G401 (cell line): Measurements from ENCODE around the gene ADARB1. TPM values are rescaled to one million over a fixed set of nuclear protein-coding genes. Genes with fewer than 3 reads are reported as not detected.
"Not testable (repeated sequence)": the region's sequence is repeated elsewhere in the genome, so short reads cannot be mapped to it uniquely, and the experiment has no call there.

Source experiments
- DNase-seq: peaks from one replicate; pipeline ENCODE4 v3.0.0-alpha.2; 2015; ENCODE audit warnings: low spot score
- in situ Hi-C: cut with HindIII; loops from 2 replicates; pipeline ENCODE4 v1.10.0; 2016; ENCODE audit warnings: low sequenced_read_pairs, mixed read lengths
- total RNA-seq: library from RNA; depleted of rRNA; stranded (reverse); fragments of >200 nt; shearing (Covaris generic); gene quantifications from 2 replicates; pipeline ENCODE4 v1.2.3, GENCODE V29; 2014; rRNA removed

Gene ADARB1, protein sequence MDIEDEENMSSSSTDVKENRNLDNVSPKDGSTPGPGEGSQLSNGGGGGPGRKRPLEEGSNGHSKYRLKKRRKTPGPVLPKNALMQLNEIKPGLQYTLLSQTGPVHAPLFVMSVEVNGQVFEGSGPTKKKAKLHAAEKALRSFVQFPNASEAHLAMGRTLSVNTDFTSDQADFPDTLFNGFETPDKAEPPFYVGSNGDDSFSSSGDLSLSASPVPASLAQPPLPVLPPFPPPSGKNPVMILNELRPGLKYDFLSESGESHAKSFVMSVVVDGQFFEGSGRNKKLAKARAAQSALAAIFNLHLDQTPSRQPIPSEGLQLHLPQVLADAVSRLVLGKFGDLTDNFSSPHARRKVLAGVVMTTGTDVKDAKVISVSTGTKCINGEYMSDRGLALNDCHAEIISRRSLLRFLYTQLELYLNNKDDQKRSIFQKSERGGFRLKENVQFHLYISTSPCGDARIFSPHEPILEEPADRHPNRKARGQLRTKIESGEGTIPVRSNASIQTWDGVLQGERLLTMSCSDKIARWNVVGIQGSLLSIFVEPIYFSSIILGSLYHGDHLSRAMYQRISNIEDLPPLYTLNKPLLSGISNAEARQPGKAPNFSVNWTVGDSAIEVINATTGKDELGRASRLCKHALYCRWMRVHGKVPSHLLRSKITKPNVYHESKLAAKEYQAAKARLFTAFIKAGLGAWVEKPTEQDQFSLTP
- 67.7 and 68.1 TPM in 2 replicates for total RNA-seq

DNA sequence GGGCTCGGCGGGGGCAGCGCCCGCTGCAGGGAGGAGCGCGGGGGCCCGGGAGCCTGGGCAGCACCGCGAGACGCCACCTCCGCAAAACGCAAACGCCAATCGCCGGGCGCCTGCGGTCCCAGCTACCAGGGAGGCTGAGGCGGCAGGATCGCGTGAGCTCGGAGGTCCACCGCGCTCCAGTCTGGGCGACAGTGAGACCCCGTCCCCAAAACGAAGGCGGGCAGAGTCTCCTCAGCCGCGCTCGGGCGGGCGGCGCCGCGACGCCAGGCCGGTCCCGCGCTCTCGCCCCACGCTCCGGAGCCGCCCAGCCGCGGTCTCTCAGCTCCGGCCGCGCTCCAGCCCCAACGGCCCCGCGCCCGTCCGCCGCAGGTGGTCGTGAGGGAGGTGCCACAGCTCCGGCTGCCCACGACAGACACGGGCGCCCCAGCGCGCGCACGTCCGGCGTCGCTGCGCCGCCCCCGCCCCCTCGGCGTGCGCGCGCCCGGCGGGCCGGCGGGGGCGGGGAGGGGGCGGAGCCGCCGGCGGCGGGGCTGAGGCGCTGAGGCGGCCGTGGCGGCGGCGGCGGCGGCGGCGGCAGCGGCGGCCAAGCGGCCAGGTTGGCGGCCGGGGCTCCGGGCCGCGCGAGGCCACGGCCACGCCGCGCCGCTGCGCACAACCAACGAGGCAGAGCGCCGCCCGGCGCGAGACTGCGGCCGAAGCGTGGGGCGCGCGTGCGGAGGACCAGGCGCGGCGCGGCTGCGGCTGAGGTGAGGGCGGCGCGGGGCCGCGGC lies at the start of gene ADARB1:
TSS of gene ADARB1 (plus strand) at position 533 of the 770 bp plus-strand sequence. CDS start 97,077 bp downstream, outside the sequence.
- peak; percentile 80 for DNase-seq
- in situ Hi-C loops = no loop called here

DNA sequence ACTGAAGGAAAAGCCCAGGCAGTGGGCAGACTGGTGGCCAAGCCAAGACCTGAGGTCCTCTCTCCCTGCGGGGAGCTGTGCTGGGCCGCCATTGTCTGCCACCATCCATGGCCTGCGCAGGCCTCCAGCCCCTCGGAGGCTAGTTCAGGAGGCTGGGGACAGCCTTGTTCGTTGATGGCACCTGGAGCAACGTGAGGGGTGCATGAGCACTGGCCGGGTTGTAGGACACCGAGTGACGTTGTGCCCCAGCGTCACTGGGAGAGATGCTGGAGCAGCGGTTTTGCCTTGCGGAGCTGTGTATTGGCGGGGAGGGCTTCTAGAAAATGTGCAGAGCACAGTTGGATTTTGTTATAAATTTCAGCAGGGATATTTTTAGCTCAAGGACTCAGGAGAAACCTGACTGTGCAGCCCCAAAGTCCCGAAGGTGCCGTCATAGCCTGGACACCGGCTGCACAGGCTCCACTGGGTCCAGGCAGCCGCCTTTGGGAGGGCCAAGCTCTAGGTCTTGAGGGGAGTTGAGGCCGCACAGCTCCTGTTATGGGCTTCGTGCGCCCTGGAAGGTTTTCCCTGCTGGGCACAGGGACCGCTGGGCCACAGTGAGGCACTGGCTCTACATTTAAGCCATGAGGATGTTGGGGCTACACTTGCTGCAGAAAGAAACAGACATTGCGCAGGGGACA lies 48.2 kb upstream of the ADARB1 start:
- in situ Hi-C loops = no loop called here
- no peak for DNase-seq

DNA sequence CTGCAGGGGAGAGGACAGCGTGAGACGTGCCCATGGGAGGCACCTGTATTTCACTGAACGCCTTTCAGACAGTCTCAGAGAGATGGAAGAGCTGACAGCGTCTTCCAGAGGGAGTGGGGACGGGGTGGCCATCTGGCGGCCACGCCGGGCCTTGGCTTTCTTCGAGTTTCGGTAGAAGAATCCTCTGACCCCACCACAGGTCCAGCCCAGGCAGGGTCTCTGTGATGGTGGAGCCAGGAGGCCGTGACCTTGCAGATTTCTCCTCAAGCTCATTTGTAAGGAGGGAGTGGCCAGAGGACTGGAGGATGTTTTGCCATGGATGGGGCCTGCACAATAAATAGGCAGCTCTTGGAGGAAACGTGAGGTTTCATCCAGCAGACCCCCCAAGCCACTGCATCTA lies 47.6 kb upstream of the ADARB1 start:
- DNase-seq = peak; percentile 18
- in situ Hi-C loops = no loop called here

DNA sequence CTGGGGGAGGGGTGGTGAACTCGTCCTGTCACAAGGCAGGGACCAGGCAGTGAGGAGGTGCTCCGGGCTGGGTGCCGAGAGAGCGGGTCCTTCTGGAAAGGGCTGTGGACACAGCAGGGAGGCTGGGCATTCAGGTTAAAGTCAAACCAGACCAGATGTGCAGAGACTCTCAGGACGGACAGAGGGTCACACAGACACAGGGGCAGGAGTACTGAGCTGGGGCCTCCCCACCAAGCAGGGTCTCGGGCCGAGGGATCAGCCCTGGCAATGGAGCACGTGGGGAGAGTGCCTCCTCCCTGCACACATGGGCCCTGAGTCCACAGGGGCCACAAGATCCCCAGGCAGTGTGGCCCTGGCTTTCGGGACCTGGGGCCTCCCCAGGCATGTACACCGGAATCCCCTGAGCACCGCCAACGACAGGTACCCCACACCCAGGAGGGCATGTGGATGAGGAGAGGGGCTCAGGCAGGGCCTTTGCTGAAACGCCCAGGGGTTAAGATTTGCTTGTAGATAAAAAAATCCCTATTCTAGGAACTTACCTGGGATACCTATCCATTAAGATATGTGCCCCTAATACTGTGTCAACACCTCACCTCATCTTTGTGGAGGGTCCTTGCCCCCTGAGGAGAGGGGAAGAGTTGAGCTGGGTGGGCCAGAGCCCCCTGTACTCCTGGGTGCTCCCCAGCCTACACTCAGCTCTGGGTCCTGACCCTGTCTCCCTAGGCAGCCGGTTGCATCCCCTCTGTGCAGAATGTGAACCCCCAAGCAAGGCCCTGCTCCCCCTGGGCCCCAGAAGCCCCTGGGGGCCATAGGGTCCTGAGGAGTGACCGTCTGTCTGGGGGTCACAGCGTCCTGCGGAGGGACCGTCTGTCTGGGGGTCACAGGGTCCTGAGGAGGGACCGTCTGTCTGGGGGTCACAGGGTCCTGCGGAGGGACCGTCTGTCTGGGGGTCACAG lies 46.9 kb upstream of the ADARB1 start:
- in situ Hi-C loops = no loop called here
- no peak for DNase-seq

DNA sequence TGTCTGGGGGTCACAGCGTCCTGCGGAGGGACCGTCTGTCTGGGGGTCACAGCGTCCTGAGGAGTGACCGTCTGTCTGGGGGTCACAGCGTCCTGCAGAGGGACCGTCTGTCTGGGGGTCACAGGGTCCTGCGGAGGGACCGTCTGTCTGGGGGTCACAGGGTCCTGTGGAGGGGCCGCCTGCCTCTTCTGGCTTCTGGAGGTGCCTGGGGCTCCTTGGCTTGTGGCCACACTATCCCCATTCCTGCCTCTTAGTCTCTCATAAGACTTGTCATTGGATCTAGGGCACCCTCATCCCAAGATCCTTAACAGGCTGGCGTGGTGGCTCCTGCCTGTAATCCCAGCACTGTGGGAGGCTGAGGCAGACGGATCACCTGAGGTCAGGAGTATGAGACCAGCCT lies 45.7 kb upstream of the ADARB1 start:
- in situ Hi-C loops, DNase-seq: not testable (repeated sequence)

DNA sequence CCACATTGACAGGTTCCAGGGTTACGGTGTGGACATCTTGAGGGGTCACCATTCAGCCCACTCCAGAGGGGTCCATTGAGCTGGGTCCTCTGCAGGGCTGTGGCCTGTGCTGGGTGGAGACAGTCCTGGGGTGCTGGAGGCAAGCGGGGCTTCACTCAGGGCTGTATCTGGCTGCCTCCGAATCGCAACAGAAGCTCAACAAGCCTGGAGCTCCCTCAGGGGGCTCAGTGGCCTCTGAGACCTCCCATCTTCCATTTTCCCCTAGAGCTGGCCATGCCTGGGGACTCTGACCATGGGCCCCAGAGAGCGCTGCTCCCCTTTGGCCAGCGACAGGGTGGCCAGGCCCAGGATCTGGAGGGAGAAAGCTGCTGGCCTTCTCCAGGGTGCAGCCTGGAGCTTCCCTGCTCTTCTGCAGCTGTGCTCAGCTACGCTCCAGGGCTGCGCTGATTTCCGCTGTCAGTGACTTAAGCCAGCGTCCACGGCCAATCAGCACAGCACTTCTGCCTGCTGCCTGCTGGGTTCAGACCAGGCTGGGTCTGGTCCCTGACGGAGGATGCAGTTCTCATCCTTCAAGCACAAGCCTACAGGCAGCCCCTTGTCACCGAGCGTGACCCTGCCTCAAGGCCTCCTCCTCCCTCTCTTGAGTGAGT lies 45.0 kb upstream of the ADARB1 start:
- DNase-seq = peak; percentile 36
- in situ Hi-C loops = no loop called here

DNA sequence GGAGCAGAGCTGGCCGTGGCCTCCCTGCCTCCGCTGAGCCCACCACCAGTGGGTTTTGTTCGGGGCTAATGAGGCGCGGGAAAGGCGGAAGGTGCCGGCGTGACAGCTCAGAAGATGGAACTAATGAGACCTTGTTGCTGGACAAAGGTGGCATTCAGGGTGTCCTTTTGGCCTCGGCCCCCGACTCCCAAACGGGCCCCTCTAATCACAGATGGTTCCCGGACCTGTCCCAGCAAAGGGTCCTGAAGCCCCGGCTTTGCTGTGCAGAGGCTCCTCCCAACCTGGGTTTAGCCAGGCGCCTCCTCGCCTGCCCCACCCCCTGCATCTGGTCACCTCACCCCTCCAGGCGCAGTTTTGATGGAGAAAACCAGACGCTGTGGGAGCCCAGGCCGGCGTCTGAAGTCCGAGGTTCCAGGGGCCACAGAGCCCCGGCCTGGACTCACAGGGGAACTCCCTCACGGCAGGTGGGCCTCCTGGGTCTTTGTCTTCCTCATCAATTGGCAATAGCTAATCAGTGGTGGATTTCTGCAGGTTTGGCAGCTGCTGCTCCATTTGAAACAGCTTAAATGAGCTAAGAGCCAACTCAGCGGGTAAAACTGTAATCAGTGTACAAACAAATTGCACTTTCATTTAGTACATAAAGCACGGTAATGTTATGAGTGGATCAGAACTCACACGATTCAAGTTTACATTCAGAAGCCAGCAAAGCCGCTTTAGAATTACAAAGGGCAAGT lies 44.3 kb upstream of the ADARB1 start:
- peak; percentile 49 for DNase-seq
- in situ Hi-C loops = no loop called here

DNA sequence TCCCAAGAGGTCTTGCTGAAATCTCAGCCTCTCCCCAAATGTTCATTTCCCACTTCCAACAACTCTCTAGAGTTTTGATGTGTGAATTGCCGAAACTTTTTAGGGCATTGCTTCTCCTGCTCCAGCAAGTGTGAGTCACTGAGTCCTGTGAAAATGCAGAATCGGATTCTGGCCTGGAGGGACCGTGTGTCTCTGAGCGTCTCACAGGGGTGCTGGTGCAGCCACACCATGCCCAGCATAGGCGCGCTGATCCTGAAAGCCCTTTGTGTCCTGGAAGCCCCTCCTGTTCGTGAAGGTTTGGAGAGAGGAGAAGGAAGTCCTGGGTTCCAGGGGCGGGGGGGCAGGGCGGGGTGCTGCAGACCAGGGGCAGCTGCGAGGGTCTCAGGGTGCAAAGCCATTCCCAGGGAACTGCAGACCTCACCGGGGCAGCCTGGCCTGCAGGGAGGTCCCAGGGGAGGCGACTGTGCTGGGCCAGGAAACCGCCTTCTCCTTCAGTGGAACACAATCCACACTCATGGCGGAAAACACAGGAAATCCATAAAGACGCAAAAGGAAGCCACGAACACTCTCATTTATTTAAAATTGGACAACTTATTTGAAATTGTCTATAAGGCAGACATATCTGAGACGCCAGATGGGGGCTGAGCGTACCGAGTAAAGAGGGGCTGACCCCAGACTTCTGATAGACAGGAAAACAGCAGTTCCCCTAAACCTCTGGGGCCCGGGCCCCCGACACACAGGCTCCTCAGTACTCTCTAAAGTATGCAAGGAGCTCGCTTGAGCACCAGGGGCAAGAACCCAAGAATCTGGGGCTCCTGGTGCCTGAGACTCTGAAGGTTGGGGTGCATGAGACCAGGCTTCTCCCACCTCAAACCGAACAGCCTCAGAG lies 43.5 kb upstream of the ADARB1 start:
- DNase-seq = no peak
- in situ Hi-C loops = no loop called here

DNA sequence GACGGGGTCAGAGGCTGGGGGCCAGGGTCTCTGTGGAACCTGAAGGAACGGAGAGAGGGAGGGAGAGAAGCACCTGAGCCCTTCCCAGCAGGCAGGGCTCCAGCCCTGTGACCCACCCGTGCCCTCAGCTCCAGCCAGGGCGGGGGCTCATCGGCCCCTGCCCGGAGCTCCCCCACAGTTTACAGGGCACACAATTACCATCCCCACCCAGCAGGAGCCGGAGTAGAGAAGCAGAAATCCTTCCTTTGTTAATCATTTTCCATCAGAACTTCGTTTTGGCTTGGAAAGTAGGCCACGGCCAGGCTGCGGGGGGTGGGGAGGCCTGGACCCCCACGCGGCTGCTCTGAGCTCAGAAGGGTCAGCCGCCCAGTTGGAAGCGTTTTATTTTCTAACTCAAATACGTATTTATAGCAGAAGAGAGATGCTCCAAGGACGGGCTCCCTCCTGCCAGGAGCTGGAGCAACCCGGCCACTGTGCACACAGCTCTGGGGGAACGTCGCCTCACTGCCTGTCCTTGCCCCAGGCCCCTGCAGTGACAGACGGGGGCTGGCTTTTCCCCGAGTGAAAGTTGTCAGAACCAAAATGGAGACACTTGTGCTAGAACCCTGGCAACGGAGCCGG lies 42.7 kb upstream of the ADARB1 start:
- in situ Hi-C loops = no loop called here
- DNase-seq = no peak

DNA sequence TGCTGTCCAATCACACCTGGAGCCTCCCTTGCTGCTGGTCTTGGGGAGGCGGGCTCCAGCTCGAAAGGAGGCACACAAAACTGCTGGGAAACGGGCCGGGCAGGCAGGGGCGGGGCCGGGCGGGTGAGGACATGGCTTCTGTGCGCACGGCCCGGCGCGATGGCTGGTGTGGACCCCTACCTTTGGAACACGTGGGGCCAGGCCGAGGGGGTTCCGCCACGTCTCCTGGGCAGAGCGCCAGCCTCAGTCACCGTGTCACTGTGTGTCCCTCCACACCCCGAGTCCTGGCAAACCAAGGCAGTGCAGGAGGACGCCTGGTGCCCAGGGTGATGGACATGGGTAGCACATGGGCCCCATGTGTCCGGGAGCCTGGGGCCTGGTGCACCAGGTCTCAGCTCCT lies 42.0 kb upstream of the ADARB1 start:
- DNase-seq = no peak
- in situ Hi-C loops = no loop called here

DNA sequence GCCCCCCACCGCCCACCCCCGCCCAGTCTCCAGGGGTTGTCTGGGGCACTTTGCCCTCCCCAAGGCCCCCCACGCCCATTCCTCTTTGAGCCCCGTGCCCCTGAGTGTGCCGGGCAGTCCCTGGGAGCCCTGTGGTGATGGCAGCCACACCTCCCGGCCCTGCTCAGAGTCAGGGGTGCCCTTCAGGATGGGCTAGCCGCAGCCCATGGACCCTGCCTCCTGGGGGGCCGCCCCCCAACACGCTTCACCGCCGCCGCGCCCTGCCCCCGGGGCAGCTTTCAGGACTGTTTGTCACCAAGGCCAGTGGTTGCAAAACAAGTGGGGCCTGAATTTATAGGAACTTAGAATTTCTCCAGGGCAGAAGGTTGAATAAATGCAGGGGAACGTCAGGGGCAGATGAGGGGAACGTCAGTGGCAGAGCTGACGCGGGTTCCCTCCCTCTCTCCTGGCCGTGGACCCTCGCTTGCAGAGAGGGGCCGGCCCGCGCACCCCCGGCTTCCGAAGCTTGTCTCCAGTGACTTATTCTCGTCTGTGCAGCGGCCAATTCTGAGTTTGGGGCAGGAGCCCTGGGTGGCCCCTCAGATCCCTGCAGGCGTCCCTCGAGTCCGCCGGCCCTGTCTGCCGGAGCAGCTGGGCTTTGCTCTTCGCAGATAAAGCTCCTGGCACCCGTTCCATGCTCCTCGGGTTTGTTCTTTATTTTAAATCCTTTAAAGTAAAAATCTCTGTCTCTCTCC lies 41.2 kb upstream of the ADARB1 start:
- DNase-seq = no peak
- in situ Hi-C loops = no loop called here

DNA sequence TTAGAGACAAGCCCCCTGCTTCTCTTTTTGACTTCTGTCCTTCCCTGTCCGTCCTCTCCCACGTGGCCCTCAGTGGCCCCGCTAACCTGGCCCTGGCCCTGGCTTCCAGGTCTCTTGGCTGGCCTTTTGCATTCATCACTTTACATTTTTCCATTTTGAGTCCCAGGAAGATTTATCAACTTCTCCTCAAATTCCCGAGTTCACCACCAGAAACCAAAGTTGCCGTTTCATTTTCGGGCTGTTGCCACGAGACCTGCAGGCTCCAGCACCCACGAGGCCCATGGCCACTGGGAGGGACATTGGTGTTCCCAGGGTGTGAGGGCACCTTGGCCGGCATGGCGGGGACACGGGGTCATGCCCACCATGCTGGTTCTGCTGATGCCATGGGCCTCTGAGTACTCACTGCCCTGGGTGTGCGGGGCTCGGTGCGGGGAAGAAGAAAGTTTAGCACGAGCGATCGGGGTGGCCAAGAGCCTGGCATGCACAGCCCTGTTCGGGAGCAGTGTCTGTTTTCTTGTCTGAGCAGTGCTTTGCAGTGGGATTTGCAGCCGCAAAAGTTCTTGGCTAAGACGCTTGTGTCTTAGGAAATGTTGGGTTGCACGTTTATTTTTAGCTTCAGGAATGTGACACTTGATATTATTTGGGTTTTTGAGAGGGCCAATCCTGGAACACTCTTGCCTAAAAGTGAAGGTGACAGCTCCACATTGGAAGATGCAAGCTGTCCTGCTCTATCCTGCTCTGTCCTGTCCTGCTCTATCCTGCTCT lies 40.4 kb upstream of the ADARB1 start:
- in situ Hi-C loops = no loop called here
- no peak for DNase-seq

DNA sequence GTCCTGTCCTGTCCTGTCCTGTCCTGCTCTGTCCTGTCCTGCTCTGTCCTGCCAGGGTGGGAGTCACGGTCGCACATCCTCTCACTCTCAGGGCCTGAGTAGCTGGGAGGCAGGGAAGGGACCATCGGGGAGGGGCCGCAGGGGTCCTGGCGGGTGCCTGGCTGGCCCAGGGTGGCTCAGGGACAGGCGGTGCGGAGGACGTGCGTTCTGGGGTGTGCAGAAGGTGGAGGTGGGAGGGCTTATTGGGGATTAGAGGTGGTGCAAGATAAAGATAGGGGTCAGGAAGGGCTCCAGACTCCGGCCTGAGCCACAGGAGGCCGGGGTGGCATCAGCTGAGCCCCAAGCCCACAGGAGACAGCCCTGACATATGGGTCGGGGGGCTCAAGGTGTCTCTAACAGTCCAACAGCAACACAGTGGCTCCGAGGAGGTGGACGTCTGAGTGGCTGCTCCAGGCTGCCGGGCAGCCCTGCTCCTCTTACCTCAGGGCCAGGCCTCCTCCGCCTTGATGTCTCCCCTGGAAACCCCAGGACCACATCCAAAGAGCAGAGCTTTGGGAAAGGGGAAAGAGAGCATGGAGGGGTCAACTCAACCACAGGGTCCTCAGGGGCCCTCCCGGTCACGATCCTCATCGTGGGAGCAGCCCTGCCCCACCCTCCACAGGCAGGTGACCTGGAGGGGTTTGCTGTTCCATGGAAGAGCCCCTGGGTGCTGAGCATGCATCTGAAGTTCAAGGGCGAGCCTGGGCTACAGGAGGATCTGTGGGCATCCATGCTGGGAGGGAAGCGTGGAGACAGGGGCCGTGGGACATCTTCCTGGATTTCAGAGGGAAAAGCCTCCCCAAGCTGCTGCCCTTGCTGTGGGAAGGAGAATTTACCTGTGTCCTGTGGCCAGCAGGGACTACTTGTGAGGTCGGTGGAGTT lies 39.6 kb upstream of the ADARB1 start:
- DNase-seq = no peak
- in situ Hi-C loops = no loop called here

DNA sequence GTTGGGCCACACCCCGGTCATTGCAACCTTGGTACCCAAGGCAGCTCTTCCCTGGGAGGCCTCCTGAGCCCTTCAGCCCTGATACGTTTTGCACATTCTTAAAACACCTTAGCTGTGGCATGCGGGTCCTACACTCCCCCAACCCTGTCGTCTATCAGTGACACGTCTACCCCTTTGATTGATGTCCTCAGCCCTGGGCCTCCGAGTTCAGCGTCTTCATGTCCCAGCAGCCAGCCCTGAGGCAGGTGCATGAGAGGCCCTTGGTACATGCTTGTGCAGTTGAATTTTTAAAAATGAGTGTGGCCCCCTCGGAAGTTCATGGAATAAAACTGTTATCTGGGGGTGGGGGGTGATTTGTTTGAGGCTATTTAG lies 38.9 kb upstream of the ADARB1 start:
- in situ Hi-C loops = no loop called here
- DNase-seq = no peak
